Tibial nerve (tissue), 4 donors: Measurements from ENCODE around the gene CH25H. TPM values are rescaled to one million over a fixed set of nuclear protein-coding genes. Genes with fewer than 3 reads are reported as not detected.

Experiments used
- DNase-seq, 2 donors: peaks; one replicate each; pipeline ENCODE4 v3.0.0-alpha.2; 2019; ENCODE audit warnings: low spot score in 2 of 2
- H3K27ac ChIP-seq, 4 donors: fragments of 200-600 bp; sonication (generic) in 3 of 4; one replicate each; pipeline ENCODE4 v1.5.1; 2017 to 2019; ENCODE audit warnings: mild to moderate bottlenecking in 1 of 4
- H3K27me3 ChIP-seq, 2 donors: fragments of 200-600 bp; sonication (generic) in 1 of 2; one replicate each; pipeline versions ENCODE4 v1.5.1 to v1.6.0; 2017 to 2019
- H3K36me3 ChIP-seq, 3 donors: fragments of 200-600 bp; sonication (generic); one replicate each; pipeline ENCODE4 v1.5.1; 2018 to 2019
- H3K4me1 ChIP-seq, 4 donors: fragments of 200-600 bp; sonication (generic) in 3 of 4; one replicate each; pipeline ENCODE4 v1.5.1; 2017 to 2019
- H3K4me3 ChIP-seq, 4 donors: fragments of 200-600 bp; sonication (generic) in 3 of 4; one replicate each; pipeline ENCODE4 v1.5.1; 2017 to 2019; ENCODE audit warnings: mild to moderate bottlenecking in 1 of 4, moderate library complexity in 1 of 4
- H3K9me3 ChIP-seq, 4 donors: fragments of 200-600 bp; sonication (generic) in 3 of 4; one replicate each; pipeline ENCODE4 v1.5.1; 2017 to 2019
- EP300 ChIP-seq, 2 donors: sonication (generic); formaldehyde crosslinking; IDR thresholded peaks; one replicate each; pipeline ENCODE4 v1.6.1; 2017; ENCODE audit warnings: antibody characterized with exemption in 2 of 2, mild to moderate bottlenecking in 1 of 2
- POLR2A ChIP-seq, 2 donors: fragments of 450-650 bp; IDR thresholded peaks; one replicate each; pipeline ENCODE4 v1.6.1; 2017; ENCODE audit warnings: antibody characterized with exemption in 2 of 2, mild to moderate bottlenecking in 2 of 2, moderate library complexity in 2 of 2
- WGBS, 2 donors: methylation state at CpG; one replicate each; pipeline ENCODE4 v1.1.5; 2018; 5-methylcytosine and 5-hydroxymethylcytosine counted together
- total RNA-seq, 4 donors: library from RNA; depleted of rRNA; stranded (reverse); fragments of >200 nt; gene quantifications; one replicate each; pipeline ENCODE4 v1.1.0, GENCODE V29; 2016
- TF ChIP-seq, protein P1 (sequence below), 5 experiments: fragments of 200-600 bp in 3 of 5; fragments of 450-650 bp in 2 of 5; sonication (generic) in 3 of 5; IDR thresholded peaks; one replicate each; pipeline ENCODE4 v1.5.1; 2016 to 2019; ENCODE audit warnings: antibody characterized with exemption in 5 of 5, mild to moderate bottlenecking in 3 of 5, moderate library complexity in 2 of 5

Gene CH25H
- total RNA-seq, 4 donors from 2014 or later: 0.22 to 1.2 (median 0.92) TPM

DNA sequence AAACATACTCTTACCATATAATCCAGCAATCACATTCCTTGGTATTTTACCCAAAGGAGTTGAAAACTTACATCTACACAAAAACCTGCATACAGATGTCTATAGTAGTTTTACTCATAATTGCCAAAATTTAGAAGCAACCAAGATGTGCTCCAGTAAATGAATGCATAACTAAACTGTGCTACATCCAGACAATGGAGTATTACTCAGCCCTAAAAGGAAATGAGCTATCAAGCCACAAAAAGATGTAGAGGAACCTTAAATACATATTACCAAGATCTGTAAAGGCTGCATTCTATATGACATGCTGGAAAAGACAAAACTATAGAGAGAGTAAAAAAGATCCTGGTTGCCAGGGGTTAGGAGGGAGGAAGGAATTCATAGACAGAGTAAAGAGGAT lies 21.8 kb upstream of the CH25H start:
- no peak overlapping the region for H3K27ac ChIP-seq
- no peak for DNase-seq
- H3K4me1 ChIP-seq: peaks cover 0 to 19% (median 0%) of the 10 kb centered on the region in 4 donors
- H3K9me3 ChIP-seq: no peaks in the 10 kb centered on the region
- no peaks in the 10 kb centered on the region for H3K27me3 ChIP-seq
- peaks cover 0 to 27% (median 0%) of the 10 kb centered on the region in 3 donors for H3K36me3 ChIP-seq
- H3K4me3 ChIP-seq: no peak overlapping the region
- TF ChIP-seq EP300 (IDR thresholded peaks at IDR 0.05) (no peak), POLR2A (IDR thresholded peaks at IDR 0.05) (no peak)
- TF ChIP-seq, protein P1, sequence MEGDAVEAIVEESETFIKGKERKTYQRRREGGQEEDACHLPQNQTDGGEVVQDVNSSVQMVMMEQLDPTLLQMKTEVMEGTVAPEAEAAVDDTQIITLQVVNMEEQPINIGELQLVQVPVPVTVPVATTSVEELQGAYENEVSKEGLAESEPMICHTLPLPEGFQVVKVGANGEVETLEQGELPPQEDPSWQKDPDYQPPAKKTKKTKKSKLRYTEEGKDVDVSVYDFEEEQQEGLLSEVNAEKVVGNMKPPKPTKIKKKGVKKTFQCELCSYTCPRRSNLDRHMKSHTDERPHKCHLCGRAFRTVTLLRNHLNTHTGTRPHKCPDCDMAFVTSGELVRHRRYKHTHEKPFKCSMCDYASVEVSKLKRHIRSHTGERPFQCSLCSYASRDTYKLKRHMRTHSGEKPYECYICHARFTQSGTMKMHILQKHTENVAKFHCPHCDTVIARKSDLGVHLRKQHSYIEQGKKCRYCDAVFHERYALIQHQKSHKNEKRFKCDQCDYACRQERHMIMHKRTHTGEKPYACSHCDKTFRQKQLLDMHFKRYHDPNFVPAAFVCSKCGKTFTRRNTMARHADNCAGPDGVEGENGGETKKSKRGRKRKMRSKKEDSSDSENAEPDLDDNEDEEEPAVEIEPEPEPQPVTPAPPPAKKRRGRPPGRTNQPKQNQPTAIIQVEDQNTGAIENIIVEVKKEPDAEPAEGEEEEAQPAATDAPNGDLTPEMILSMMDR (IDR thresholded peaks at IDR 0.05): no peak

DNA sequence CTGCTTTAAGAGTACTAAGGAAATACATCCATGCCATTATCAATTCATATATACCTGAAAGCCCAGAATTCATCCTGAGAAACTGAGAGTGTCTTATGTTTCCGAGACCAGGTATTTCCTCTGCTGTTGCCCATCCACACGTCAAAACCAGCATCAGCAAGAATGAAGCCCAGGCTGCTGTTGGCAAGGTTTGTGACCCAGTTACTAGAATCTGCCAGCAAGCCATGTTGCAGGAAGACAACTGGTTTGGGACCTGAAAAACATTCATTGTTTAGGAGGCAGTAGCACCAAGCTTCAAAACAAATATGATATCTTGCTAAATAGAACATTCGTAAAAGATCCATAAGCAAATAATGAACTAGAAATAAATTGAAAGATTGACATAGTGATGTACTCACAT lies 21.0 kb upstream of the CH25H start:
- H3K36me3 ChIP-seq: peaks cover 0 to 26% (median 0%) of the 10 kb centered on the region in 3 donors
- no peaks in the 10 kb centered on the region for H3K27me3 ChIP-seq
- H3K4me3 ChIP-seq: no peak overlapping the region
- H3K9me3 ChIP-seq: no peaks in the 10 kb centered on the region
- no peak for DNase-seq
- 89 to 91% methylated on average over 3 of the region's 3 CpGs for WGBS, 2 donors
- TF ChIP-seq, protein P1 (IDR thresholded peaks at IDR 0.05): no peak
- TF ChIP-seq POLR2A (IDR thresholded peaks at IDR 0.05): no peak
- no peak for TF ChIP-seq EP300 (IDR thresholded peaks at IDR 0.05)
- no peak overlapping the region for H3K27ac ChIP-seq
- peaks cover 0 to 18% (median 0%) of the 10 kb centered on the region in 4 donors for H3K4me1 ChIP-seq

DNA sequence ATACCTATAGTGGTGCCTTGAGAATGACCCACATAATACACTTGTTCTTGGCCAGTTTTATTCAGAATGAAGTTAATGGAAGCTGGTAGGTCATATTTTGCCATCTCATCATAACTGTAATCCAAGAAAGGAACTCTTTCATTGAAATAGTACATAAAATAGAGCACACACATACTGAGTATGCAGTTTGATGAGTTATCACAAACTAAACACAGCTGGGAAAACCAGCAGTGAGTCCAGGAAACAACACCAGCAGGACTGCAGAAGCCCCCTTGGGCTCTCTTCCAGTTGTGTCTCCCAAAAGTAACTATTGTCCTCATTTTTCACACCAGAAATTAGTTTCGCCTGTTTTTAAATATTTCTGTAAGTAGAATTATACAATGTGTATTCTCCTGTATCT lies 19.8 kb upstream of the CH25H start:
- no peaks in the 10 kb centered on the region for H3K27me3 ChIP-seq
- H3K4me3 ChIP-seq: no peak overlapping the region
- peaks cover 0 to 18% (median 0%) of the 10 kb centered on the region in 3 donors for H3K36me3 ChIP-seq
- no peaks in the 10 kb centered on the region for H3K9me3 ChIP-seq
- DNase-seq: no peak
- no peak overlapping the region for H3K27ac ChIP-seq
- peaks cover 0 to 15% (median 0%) of the 10 kb centered on the region in 4 donors for H3K4me1 ChIP-seq
- WGBS, 2 donors: 89 to 90% methylated on average over 1 of the region's 1 CpG
- no peak for TF ChIP-seq EP300 (IDR thresholded peaks at IDR 0.05)
- TF ChIP-seq, protein P1 (IDR thresholded peaks at IDR 0.05): no peak
- no peak for TF ChIP-seq POLR2A (IDR thresholded peaks at IDR 0.05)

DNA sequence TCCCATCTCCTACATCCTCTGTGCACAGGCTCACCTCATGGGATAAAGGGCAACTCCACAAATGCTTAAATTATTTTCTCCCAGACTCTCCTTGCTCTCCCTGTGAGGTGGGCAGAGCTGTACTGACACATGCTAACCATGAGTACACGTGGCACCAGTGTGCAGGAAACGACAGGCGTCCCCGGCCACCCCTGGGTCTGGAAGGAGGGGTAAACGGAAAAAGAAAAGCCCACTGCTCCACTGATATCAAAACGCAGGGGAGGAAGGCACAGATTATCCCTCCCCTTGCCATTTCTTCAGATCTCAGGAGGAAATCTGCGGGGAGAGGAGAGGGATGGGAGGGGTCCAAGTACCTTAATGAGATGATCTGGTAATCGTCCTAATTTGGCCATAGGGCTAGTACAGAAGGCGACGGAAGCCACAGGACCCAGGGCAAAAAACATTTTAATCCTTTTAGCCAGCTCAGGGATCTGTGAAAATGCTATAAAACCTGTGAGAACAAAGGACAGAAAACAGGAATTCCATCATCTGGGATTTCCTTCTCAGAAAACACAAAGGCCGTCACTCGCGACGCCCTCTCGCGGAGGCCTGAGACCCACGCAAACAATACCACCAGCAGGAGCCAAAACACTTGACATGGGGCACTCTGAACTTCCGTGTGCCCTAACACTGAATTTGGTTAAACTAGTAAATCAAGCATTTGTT lies 17.8 kb upstream of the CH25H start:
- Histone ChIP-seq H3K9me3 (no peaks in the 10 kb centered on the region), H3K27me3 (no peaks in the 10 kb centered on the region), H3K36me3 (peaks cover 0 to 18% (median 0%) of the 10 kb centered on the region in 3 donors), H3K4me3 (peak overlapping the region in 1 of 4 donors; percentile 7), H3K4me1 (peaks cover 0 to 19% (median 0%) of the 10 kb centered on the region in 4 donors), H3K27ac (peak overlapping the region; percentile 5 to 75 (median 32))
- TF ChIP-seq EP300 (IDR thresholded peaks at IDR 0.05): peak; percentile 45 to 52
- no peak for TF ChIP-seq POLR2A (IDR thresholded peaks at IDR 0.05)
- TF ChIP-seq, protein P1 (IDR thresholded peaks at IDR 0.05): peak in 4 of 5 experiments; percentile 20 to 44 (median 37)
- peak in 1 of 2 donors; percentile 39 for DNase-seq
- 42 to 50% methylated on average over 18 of the region's 18 CpGs for WGBS, 2 donors

DNA sequence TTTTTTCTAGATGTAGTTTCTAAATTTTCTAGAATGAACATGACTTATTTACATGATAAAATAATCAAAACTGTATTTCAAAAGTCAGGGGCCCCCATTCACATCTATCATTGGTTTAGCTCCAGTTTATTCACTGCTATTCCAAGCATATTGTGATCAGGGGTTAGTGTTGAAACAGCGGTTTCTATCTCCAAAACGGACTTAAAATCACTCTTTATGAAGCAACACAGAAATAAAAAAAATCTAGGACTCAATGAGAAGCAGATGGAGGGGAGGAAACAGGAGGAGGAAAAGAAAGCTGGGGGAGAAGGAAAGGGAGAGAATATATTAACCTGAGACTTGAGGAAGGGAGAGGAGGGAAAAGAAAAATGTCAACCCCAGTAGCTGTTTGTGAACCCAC lies 14.8 kb upstream of the CH25H start:
- DNase-seq: no peak
- Histone ChIP-seq H3K27ac (no peak overlapping the region), H3K36me3 (no peaks in the 10 kb centered on the region), H3K4me1 (peaks cover 0 to 32% (median 5%) of the 10 kb centered on the region in 4 donors), H3K4me3 (no peak overlapping the region), H3K9me3 (no peaks in the 10 kb centered on the region), H3K27me3 (no peaks in the 10 kb centered on the region)
- 50 to 53% methylated on average over 2 of the region's 2 CpGs for WGBS, 2 donors
- TF ChIP-seq EP300 (IDR thresholded peaks at IDR 0.05): no peak
- TF ChIP-seq, protein P1 (IDR thresholded peaks at IDR 0.05): no peak
- TF ChIP-seq POLR2A (IDR thresholded peaks at IDR 0.05): no peak
